Neural crest cell (in vitro differentiated cells): Measurements from ENCODE around the gene SASH1. TPM values are rescaled to one million over a fixed set of nuclear protein-coding genes. Genes with fewer than 3 reads are reported as not detected.
A peak's percentile ranks its signal among the peaks of the same experiment; 100 is the strongest.

ENCODE experiments used
- DNase-seq: peaks from one replicate; pipeline ENCODE4 v3.0.0; 2021; ENCODE audit warnings: low read depth, mixed read lengths, low spot score
- H3K27ac Mint-ChIP-seq: one replicate; pipeline ENCODE4 v1.8.0; 2021; ENCODE audit warnings: mild to moderate bottlenecking, mixed read lengths; ENCODE audit not compliant: unreplicated experiment
- H3K27me3 Mint-ChIP-seq: 2 replicates; pipeline ENCODE4 v1.8.0; 2021; ENCODE audit warnings: low read depth, mild to moderate bottlenecking, mixed read lengths
- H3K36me3 Mint-ChIP-seq: 2 replicates; pipeline ENCODE4 v1.8.0; 2021; ENCODE audit warnings: low read depth, mild to moderate bottlenecking, mixed read lengths
- H3K4me1 Mint-ChIP-seq: 2 replicates; pipeline ENCODE4 v1.8.0; 2021; ENCODE audit warnings: mixed read lengths
- H3K4me3 Mint-ChIP-seq: one replicate; pipeline ENCODE4 v1.8.0; 2021; ENCODE audit warnings: mild to moderate bottlenecking, mixed read lengths
- H3K9me3 Mint-ChIP-seq: 2 replicates; pipeline ENCODE4 v1.8.0; 2021; ENCODE audit warnings: mixed read lengths
- total RNA-seq: library from RNA; stranded (reverse); gene quantifications from 2 replicates; pipeline ENCODE4 v1.2.1, GENCODE V29; 2021
- TF ChIP-seq, protein P1 (sequence below): fragments of 200-600 bp; sonication (generic); conservative IDR thresholded peaks from 2 replicates; pipeline ENCODE4 v1.5.0; 2021; ENCODE audit warnings: antibody characterized with exemption, mild to moderate bottlenecking

Gene SASH1
- total RNA-seq, 1 donor from 2014 or later: 90.0 TPM

GRCh38 chr6:148528292-148528691, 185.7 kb downstream of the SASH1 start:
- H3K27me3 Mint-ChIP-seq: no peaks in the 10 kb centered on the region
- TF ChIP-seq, protein P1, sequence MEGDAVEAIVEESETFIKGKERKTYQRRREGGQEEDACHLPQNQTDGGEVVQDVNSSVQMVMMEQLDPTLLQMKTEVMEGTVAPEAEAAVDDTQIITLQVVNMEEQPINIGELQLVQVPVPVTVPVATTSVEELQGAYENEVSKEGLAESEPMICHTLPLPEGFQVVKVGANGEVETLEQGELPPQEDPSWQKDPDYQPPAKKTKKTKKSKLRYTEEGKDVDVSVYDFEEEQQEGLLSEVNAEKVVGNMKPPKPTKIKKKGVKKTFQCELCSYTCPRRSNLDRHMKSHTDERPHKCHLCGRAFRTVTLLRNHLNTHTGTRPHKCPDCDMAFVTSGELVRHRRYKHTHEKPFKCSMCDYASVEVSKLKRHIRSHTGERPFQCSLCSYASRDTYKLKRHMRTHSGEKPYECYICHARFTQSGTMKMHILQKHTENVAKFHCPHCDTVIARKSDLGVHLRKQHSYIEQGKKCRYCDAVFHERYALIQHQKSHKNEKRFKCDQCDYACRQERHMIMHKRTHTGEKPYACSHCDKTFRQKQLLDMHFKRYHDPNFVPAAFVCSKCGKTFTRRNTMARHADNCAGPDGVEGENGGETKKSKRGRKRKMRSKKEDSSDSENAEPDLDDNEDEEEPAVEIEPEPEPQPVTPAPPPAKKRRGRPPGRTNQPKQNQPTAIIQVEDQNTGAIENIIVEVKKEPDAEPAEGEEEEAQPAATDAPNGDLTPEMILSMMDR: peak; percentile 18
- H3K4me3 Mint-ChIP-seq: no peak overlapping the region
- H3K4me1 Mint-ChIP-seq: peaks cover 27% of the 10 kb centered on the region
- no peak overlapping the region for H3K27ac Mint-ChIP-seq
- DNase-seq: no peak
- H3K36me3 Mint-ChIP-seq: peaks cover 52% of the 10 kb centered on the region
- H3K9me3 Mint-ChIP-seq: no peaks in the 10 kb centered on the region

GRCh38 chr6:148529010-148529409, 186.4 kb downstream of the SASH1 start:
- H3K4me1 Mint-ChIP-seq: peaks cover 27% of the 10 kb centered on the region
- H3K9me3 Mint-ChIP-seq: no peaks in the 10 kb centered on the region
- no peak overlapping the region for H3K4me3 Mint-ChIP-seq
- TF ChIP-seq, protein P1: no peak
- no peak for DNase-seq
- H3K36me3 Mint-ChIP-seq: peaks cover 55% of the 10 kb centered on the region
- no peaks in the 10 kb centered on the region for H3K27me3 Mint-ChIP-seq
- no peak overlapping the region for H3K27ac Mint-ChIP-seq

DNA sequence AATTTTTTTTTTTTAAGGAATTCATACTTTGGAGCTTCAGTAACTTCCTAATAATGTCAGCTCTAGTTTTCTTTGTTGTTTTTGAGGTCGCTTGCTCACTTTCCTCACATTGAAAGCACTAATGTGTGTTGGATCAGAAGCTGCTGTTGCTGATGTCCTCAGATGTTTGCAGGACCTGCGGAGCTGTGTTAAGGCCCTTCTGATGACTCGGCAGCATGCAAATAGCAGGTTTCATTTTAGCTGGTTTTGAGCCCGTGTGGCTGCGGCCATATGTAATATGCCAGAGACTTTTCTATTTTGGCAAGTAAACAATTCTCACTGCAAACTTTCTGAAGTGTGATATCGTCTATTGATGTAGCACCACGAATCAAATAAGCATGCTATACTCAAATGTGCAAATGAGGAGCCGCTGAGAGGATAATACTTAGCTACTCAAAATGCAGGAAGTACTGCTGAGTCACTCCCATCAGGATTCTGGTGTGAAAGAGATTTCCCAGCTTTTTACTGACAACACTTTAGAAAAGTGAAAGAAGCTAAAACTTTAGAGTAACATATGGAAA, 187.8 kb downstream of the SASH1 start:
- Mint-ChIP-seq H3K4me1 (peaks cover 22% of the 10 kb centered on the region), H3K27me3 (no peaks in the 10 kb centered on the region), H3K36me3 (peaks cover 54% of the 10 kb centered on the region), H3K27ac (peak overlapping the region; percentile 92), H3K4me3 (no peak overlapping the region), H3K9me3 (no peaks in the 10 kb centered on the region)
- TF ChIP-seq, protein P1: no peak
- no peak for DNase-seq

DNA sequence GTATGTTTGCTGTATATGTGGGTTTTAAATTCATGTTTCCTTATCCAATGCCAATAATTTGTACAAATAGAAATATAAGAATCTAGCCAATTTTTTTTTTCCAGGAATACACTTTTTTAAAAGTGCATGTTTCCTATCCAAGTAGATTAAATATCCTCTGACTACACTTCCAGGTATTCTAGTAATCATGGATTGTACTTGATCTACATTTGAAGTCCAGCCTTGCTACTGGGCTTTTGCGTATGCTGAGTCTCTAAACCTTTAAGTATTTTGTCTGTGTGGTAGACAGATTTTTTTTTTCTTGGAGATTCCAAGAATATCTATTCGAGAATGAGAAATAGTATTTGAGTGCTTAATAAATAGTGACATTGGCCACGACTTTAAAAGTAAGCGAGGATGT, 188.3 kb downstream of the SASH1 start:
- Mint-ChIP-seq H3K4me3 (no peak overlapping the region), H3K4me1 (peaks cover 22% of the 10 kb centered on the region), H3K36me3 (peaks cover 53% of the 10 kb centered on the region), H3K9me3 (no peaks in the 10 kb centered on the region), H3K27ac (peak overlapping the region; percentile 92), H3K27me3 (no peaks in the 10 kb centered on the region)
- TF ChIP-seq, protein P1: no peak
- DNase-seq: no peak

DNA sequence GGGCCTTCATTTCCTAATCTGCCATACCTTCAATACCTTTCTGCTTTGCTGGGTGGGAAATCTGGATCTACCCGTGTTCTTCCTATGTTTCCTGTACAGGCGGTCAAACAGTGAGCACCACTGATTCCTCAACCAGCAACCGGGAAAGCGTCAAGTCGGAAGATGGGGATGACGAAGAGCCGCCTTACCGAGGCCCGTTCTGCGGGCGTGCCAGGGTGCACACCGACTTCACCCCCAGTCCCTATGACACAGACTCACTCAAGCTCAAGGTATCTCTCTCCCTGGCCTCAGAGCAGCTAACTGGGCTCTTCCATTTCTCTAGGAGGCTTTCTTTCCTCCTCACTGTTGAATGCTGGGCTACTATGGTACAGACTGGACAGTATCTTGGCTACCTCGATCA, 190.1 kb downstream of the SASH1 start:
- Mint-ChIP-seq H3K9me3 (no peaks in the 10 kb centered on the region), H3K27ac (peak overlapping the region; percentile 62), H3K4me1 (peaks cover 30% of the 10 kb centered on the region), H3K36me3 (peaks cover 46% of the 10 kb centered on the region), H3K27me3 (no peaks in the 10 kb centered on the region), H3K4me3 (no peak overlapping the region)
- no peak for DNase-seq
- TF ChIP-seq, protein P1: no peak
